GM12891 (cell line): ENCODE data around the gene TNIP3.

Source experiments
- POLR2A ChIP-seq: IDR thresholded peaks from 2 replicates; pipeline ENCODE4 v1.6.1; 2011; ENCODE audit warnings: low read depth, low read length, control low read depth
- POLR2AphosphoS5 ChIP-seq: IDR thresholded peaks from 2 replicates; pipeline ENCODE4 v1.6.1; 2011; ENCODE audit warnings: low read depth, low read length, control low read depth
- POU2F2 ChIP-seq: IDR thresholded peaks from 2 replicates; pipeline ENCODE4 v1.6.1; 2011; ENCODE audit warnings: low read depth, mild to moderate bottlenecking, control low read depth, low read length, moderate library complexity
- SPI1 ChIP-seq: IDR thresholded peaks from 2 replicates; pipeline ENCODE4 v1.6.1; 2011; ENCODE audit warnings: low read depth, low read length, control low read depth
- TAF1 ChIP-seq: IDR thresholded peaks from 2 replicates; pipeline ENCODE4 v1.6.1; 2011; ENCODE audit warnings: low read depth, low read length, control low read depth

- TF ChIP-seq POLR2A (no peak), POU2F2 (no peak), TAF1 (no peak), POLR2AphosphoS5 (no peak), SPI1 (no peak)
These were observed 70.9 kb downstream of the TNIP3 start for GRCh38 chr4:121093261-121093660.
